Neural cell (in vitro differentiated cells): ENCODE measurements around the gene ATP2C2. TPM values are rescaled to one million over a fixed set of nuclear protein-coding genes. Genes with fewer than 3 reads are reported as not detected.
"Not testable (repeated sequence)": the region's sequence is repeated elsewhere in the genome, so short reads cannot be mapped to it uniquely, and the experiment has no call there.

Experiments used
- H2AFZ ChIP-seq: fragments of 200-600, 300-800 bp; sonication (generic), shearing (Covaris generic); 2 replicates; pipeline ENCODE4 v1.6.0; 2014; ENCODE audit warnings: low read depth, mild to moderate bottlenecking, antibody characterized with exemption, low read length, moderate library complexity
- H3F3A ChIP-seq: fragments of 200-600 bp; shearing (Covaris generic); 2 replicates; pipeline ENCODE4 v1.6.1; 2016; ENCODE audit warnings: mild to moderate bottlenecking, moderate library complexity, mixed read lengths, antibody characterized with exemption, low read length; ENCODE audit not compliant: insufficient read depth, poor library complexity, severe bottlenecking
- H3K27ac ChIP-seq: fragments of 200-600, 300-800 bp; sonication (generic), shearing (Covaris generic); 2 replicates; pipeline ENCODE4 v1.5.1; 2014; ENCODE audit warnings: mild to moderate bottlenecking, low read length, moderate library complexity
- H3K27me3 ChIP-seq: fragments of 300-800, 200-600 bp; sonication (generic), shearing (Covaris generic); 2 replicates; pipeline ENCODE4 v1.6.0; 2014; ENCODE audit warnings: mild to moderate bottlenecking, low read depth, low read length, moderate library complexity; ENCODE audit not compliant: insufficient read depth
- H3K36me3 ChIP-seq: fragments of 300-800, 200-600 bp; sonication (generic), shearing (Covaris generic); 2 replicates; pipeline ENCODE4 v1.5.1; 2014; ENCODE audit warnings: mild to moderate bottlenecking, antibody characterized with exemption, low read length, moderate library complexity; ENCODE audit not compliant: insufficient read depth
- H3K4me2 ChIP-seq: fragments of 300-800, 200-600 bp; sonication (generic), shearing (Covaris generic); 2 replicates; pipeline ENCODE4 v1.6.0; 2014; ENCODE audit warnings: mild to moderate bottlenecking, low read length
- H3K4me3 ChIP-seq: fragments of 300-800, 200-600 bp; sonication (generic), shearing (Covaris generic); 2 replicates; pipeline ENCODE4 v1.5.1; 2014; ENCODE audit warnings: mild to moderate bottlenecking, low read length, moderate library complexity
- H3K79me2 ChIP-seq: fragments of 200-600 bp; shearing (Covaris generic); replicated peaks from 2 replicates; pipeline ENCODE4 v1.6.0; 2014; ENCODE audit warnings: mild to moderate bottlenecking, low read length, moderate library complexity; ENCODE audit not compliant: insufficient read depth
- H3K9ac ChIP-seq: fragments of 300-800, 200-600 bp; sonication (generic), shearing (Covaris generic); 2 replicates; pipeline ENCODE4 v1.6.1; 2016; ENCODE audit warnings: mild to moderate bottlenecking, low read length, mixed read lengths
- H3K9me2 ChIP-seq: fragments of 200-600 bp; shearing (Covaris generic); 2 replicates; pipeline ENCODE4 v1.6.1; 2016; ENCODE audit warnings: mild to moderate bottlenecking, low read length, mixed read lengths; ENCODE audit not compliant: insufficient read depth
- H3K9me3 ChIP-seq: fragments of 200-600, 300-800 bp; sonication (generic), shearing (Covaris generic); 2 replicates; pipeline ENCODE4 v1.6.1; 2016; ENCODE audit warnings: mild to moderate bottlenecking, mixed run types, low read length, moderate library complexity, mixed read lengths
- H4K20me1 ChIP-seq: fragments of 200-600 bp; shearing (Covaris generic); 2 replicates; pipeline ENCODE4 v1.6.1; 2016; ENCODE audit warnings: mild to moderate bottlenecking, mixed run types; ENCODE audit not compliant: insufficient read depth
- CTCF ChIP-seq: fragments of 450-650 bp; IDR thresholded peaks from 2 replicates; pipeline ENCODE4 v1.5.1; 2014; ENCODE audit warnings: antibody characterized with exemption, mild to moderate bottlenecking, moderate library complexity; ENCODE audit not compliant: poor library complexity, severe bottlenecking
- EP300 ChIP-seq: fragments of 450-650 bp; conservative IDR thresholded peaks from 2 replicates; pipeline ENCODE4 v1.6.1; 2014; ENCODE audit warnings: antibody characterized with exemption, mild to moderate bottlenecking, moderate library complexity; ENCODE audit not compliant: poor library complexity, severe bottlenecking
- EZH2 ChIP-seq: fragments of 200-600, 300-800 bp; shearing (Covaris generic), sonication (generic); IDR thresholded peaks from 2 replicates; pipeline ENCODE4 v1.6.1; 2014; ENCODE audit warnings: antibody characterized with exemption, low read length, borderline replicate concordance, mild to moderate bottlenecking; ENCODE audit not compliant: insufficient read depth, poor library complexity, severe bottlenecking
- MXI1 ChIP-seq: fragments of 450-650 bp; conservative IDR thresholded peaks from 2 replicates; pipeline ENCODE4 v1.6.1; 2014; ENCODE audit warnings: antibody characterized with exemption, mild to moderate bottlenecking; ENCODE audit not compliant: poor library complexity, severe bottlenecking
- POLR2AphosphoS5 ChIP-seq: IDR thresholded peaks from 2 replicates; pipeline ENCODE4 v1.6.1; 2012
- RAD21 ChIP-seq: fragments of 450-650 bp; conservative IDR thresholded peaks from 2 replicates; pipeline ENCODE4 v1.6.1; 2014; ENCODE audit warnings: antibody characterized with exemption, mild to moderate bottlenecking, moderate library complexity
- SMC3 ChIP-seq: fragments of 450-650 bp; conservative IDR thresholded peaks from 2 replicates; pipeline ENCODE4 v1.6.1; 2014; ENCODE audit warnings: antibody characterized with exemption, mild to moderate bottlenecking, moderate library complexity; ENCODE audit not compliant: poor library complexity
- TAF1 ChIP-seq: IDR thresholded peaks from 2 replicates; pipeline ENCODE4 v1.6.1; 2012; ENCODE audit warnings: low read depth
- polyA plus RNA-seq: library from polyadenylated mRNA; depleted of rRNA; stranded (reverse); fragments of >200 nt; gene quantifications from 2 replicates; pipeline ENCODE4 v1.2.3, GENCODE V29; 2014
- TF ChIP-seq, protein P1 (sequence below): IDR thresholded peaks from 2 replicates; pipeline ENCODE4 v1.6.1; 2012; ENCODE audit warnings: borderline replicate concordance

The ATP2C2 gene
- polyA plus RNA-seq, 1 donor from 2014 or later: not detected

DNA sequence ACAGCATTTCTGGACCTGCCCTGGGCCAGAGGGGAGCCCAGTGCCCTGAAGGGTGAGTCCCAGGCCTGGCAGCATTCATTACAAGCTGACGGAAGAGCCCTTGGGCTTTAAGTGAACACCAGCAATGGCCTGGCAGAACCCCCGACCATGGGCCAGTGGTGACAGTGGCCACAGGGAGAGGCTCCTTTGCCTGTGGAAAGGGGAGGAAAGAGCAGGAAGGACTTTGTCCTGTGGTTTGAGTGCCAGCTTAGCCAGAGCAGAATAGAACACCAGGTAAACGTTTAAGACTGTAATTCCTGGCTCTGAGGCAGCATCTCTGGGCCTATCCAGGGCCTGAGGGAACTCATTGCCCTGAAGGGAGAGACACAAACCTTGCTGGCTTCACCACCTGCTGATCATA lies 34.3 kb upstream of the ATP2C2 start:
- Histone ChIP-seq H4K20me1 (no peaks in the 10 kb centered on the region), H3K9ac (no peak overlapping the region), H3K4me3 (no peak overlapping the region), H3K27ac (no peak overlapping the region), H3K9me3 (no peaks in the 10 kb centered on the region), H3K4me2 (no peak overlapping the region), H3K36me3 (no peaks in the 10 kb centered on the region), H3K9me2 (no peaks in the 10 kb centered on the region), H2AFZ (no peak overlapping the region), H3K27me3 (no peaks in the 10 kb centered on the region), H3K79me2 (no peaks in the 10 kb centered on the region), H3F3A (no peaks in the 10 kb centered on the region)
- TF ChIP-seq MXI1 (no peak), RAD21 (no peak), CTCF (no peak), TAF1 (no peak), SMC3 (no peak), EP300 (no peak), EZH2 (no peak), POLR2AphosphoS5 (no peak)
- TF ChIP-seq, protein P1, sequence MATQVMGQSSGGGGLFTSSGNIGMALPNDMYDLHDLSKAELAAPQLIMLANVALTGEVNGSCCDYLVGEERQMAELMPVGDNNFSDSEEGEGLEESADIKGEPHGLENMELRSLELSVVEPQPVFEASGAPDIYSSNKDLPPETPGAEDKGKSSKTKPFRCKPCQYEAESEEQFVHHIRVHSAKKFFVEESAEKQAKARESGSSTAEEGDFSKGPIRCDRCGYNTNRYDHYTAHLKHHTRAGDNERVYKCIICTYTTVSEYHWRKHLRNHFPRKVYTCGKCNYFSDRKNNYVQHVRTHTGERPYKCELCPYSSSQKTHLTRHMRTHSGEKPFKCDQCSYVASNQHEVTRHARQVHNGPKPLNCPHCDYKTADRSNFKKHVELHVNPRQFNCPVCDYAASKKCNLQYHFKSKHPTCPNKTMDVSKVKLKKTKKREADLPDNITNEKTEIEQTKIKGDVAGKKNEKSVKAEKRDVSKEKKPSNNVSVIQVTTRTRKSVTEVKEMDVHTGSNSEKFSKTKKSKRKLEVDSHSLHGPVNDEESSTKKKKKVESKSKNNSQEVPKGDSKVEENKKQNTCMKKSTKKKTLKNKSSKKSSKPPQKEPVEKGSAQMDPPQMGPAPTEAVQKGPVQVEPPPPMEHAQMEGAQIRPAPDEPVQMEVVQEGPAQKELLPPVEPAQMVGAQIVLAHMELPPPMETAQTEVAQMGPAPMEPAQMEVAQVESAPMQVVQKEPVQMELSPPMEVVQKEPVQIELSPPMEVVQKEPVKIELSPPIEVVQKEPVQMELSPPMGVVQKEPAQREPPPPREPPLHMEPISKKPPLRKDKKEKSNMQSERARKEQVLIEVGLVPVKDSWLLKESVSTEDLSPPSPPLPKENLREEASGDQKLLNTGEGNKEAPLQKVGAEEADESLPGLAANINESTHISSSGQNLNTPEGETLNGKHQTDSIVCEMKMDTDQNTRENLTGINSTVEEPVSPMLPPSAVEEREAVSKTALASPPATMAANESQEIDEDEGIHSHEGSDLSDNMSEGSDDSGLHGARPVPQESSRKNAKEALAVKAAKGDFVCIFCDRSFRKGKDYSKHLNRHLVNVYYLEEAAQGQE: no peak

- Histone ChIP-seq H3K36me3 (no peaks in the 10 kb centered on the region), H4K20me1 (no peaks in the 10 kb centered on the region), H3K9me3 (no peaks in the 10 kb centered on the region), H3K27me3 (no peaks in the 10 kb centered on the region), H2AFZ (no peak overlapping the region), H3K4me2 (no peak overlapping the region), H3K4me3 (no peak overlapping the region), H3K9me2 (no peaks in the 10 kb centered on the region), H3K9ac (no peak overlapping the region), H3F3A (no peaks in the 10 kb centered on the region), H3K27ac (no peak overlapping the region), H3K79me2 (no peaks in the 10 kb centered on the region)
- TF ChIP-seq TAF1 (no peak), CTCF (no peak), RAD21 (no peak), MXI1 (no peak), EZH2 (no peak), SMC3 (no peak), POLR2AphosphoS5 (no peak), EP300 (no peak)
- TF ChIP-seq, protein P1: no peak
Observed at GRCh38 chr16:84334482-84334881, 33.9 kb upstream of the ATP2C2 start.

- H3F3A ChIP-seq, H3K9ac ChIP-seq, H3K79me2 ChIP-seq, H3K27ac ChIP-seq, H2AFZ ChIP-seq, H3K4me3 ChIP-seq, H3K27me3 ChIP-seq, H4K20me1 ChIP-seq, H3K9me3 ChIP-seq, H3K9me2 ChIP-seq, H3K36me3 ChIP-seq, H3K4me2 ChIP-seq: not testable (repeated sequence)
Observed at GRCh38 chr16:84337236-84337635, 31.1 kb upstream of the ATP2C2 start.
